ENCODE results near the gene CDH4.

CDH4 gene

DNA sequence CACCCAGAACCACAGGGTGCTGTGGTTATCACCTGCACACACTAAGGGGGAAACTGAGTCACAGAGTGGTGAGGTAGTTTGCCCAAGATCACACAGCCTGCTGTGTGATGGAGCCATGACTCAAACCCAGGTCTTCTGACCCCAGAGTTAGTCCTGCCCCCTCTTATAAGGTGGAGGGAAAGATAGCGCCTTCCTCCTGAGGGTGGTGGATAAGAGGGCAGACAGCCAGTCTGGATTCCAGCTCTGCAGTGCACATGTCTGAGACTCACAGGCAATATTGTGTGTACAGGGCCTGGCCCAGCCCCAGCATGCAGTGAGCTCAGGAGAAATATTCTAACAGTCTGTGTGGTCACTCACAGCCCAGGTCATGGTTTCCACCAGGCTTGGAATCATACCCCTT is 393.7 kb downstream of the CDH4 start:
- DNase-seq: no peak

DNA sequence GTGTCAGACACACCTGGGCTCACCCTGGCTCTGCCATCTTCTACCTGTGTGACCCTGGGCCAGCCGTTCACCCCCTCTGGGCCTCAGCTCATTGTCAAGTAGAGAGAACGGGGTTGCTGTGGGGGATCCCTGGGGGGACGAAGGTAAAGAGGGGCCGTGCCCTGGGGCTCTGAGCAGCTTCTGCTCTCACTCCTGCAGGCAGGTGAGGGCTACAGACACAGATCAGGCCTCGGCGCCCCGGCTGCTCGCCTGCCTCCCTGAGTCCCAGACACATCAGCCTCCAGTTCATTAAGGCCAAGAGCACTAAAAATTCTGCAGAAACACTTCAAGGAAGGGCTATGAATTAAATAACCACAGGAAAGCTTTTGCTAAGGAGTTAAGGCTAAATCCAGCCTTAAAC is 394.4 kb downstream of the CDH4 start:
- no peak for DNase-seq

DNA sequence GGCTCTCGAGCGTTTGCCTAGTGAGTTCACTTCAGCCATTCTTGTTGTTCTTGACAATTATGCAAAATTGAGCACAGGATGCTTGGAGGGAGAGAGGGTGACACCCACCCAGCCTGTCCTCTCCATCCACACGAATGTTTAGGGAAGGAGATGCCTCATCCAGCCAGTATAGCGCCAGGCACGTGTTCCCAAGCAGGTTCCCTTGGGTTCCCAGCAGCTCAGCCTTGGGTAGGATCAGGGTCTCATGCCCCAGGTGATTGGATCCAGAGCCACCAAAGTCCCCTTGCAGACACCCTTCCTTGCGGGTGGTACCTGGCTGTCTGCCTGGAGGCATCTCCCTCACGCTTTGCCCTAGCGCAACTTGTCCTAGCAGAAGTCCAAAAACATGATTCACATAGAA is 394.9 kb downstream of the CDH4 start:
- no peak for DNase-seq

DNA sequence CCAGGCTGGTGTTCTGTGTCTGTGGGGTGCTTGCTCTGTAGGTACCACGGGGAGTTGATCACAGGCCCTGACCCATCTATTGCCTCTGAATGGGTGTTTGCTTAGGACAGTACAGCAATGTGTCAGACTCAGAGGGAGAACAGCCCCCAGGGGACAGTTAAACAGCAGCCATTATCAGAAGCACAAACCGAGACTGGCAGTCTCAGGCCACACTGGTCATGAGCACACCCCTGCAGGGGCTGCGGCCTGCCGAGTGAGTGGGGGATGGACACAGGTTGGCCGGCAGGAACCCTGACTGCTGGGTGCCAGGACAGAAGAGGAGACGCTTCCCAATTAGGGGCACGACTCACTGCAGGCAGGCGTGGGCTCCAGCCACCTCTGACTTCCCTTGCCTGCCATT is 395.6 kb downstream of the CDH4 start:
- DNase-seq: no peak

DNA sequence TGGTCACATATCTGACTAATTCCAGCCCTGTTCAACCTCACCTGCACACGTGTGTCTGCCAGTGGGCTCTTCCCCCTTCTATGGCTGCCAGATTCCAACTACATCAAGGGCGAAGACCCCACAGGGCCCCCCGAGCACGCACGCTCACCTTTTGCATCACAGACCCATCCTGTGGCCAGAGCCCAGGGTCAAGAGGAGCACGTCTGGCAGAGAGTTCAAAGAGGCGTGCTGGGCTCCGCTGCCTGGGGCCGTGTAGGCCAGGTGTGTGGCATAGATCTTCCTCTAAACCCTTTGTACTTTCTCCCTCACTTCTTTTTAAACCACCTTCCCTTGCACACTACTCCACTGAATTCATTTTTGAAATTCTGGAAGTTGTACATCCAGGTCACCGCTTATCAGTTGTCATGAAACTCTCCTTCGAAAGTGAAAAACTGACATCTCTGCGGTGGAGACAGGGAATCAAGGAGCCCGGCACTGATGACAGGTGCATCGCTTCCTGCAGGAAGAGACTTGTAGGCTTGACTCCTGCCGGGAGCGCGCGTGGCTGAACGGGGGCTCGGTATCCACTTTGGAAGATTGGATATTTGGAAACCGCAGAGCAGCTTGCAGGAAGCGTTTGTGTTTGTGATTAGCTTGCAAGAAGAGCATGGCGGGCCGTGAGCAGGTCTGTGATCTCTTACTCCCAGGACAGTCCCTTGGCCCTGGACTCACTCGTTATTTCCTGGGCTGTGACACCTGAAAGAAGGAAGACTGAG is 397.2 kb downstream of the CDH4 start:
- no peak for DNase-seq

DNA sequence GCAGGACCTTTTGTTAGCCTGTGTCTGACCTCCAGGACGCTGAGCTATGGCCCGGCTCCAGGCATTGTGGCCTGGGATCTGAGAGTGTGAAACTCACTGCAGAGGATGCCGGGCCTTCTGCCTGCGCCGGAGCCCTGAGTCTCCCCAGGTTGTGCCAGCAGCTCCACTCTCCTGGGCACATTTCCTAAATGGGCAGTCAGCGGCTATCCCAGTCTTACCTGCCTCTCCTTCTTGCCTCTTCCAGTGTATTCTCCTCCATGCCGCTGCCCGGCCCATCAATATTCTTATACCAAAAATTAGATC is 397.8 kb downstream of the CDH4 start:
- no peak for DNase-seq

DNA sequence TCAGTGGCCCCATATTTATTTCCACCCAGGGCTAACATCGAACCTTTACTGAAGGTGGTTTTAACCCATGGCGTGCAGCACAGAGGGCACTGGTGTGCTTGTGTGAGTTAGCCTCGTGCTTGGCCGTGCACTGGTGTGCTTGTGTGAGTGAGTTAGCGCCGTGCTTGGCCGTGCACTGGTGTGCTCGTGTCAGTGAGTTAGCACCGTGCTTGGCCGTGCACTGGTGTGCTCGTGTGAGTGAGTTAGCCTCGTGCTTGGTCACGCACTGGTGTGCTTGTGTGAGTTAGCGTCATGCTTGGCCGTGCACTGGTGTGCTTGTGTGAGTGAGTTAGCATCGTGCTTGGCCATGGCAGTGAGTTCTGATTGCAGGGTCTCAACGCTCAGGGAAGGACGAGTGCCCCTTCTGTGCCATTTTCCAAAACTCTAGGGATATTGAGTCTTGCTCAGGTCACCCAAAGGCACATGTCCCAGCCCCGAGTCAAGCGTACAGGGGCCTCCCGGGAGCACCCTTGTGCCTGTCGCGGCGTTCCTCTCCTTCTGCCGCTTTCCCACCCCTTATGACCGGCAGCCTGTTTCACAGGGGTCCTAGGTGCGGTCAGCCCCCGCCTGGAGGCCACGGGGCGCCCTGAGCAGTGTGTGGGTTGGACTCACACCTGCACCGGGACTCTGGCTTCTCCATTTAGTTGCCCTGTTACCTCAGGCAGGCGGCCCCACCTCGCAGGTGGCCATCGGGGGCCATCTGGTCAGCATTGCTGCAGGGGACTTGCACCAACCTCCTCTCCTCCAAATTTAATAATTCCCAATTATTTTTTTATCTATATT is 399.1 kb downstream of the CDH4 start:
- no peak for DNase-seq

DNA sequence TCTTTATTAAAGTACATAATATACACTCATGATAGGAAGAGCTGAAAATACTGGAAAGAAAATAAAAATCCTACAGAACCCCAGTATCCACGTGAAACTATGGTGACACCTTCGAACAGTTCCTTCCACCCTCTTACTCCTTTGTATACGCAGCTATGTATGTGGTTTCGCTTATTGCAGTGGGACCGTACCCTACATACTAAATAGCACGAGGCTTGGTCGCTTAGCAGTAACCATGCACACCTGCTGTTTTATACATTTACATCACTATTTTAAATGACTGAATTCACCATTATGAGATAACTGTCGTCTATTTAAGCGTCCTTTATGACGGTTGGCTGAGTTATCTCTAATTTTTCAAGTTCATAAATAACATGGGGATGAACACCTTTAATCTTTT is 400.1 kb downstream of the CDH4 start:
- DNase-seq: no peak

DNA sequence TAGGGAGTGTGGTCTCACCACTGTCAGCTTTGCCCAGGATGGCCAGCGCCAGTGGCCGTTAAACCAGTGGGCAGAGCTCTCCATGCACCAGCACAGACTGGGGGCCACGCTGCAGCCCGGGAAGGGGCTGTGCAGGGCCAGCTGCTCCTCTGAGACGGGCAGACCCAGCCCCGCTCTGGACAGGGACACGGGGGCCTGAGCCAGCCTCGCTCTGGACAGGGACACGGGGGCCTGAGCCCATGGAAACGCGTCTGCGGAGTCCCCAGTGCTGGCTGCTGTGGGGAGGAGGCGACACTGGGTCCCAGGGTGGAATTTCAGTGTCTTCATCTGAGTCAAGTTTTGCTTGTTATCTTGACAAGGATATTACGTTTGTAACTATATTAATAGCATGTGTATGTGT is 402.7 kb downstream of the CDH4 start:
- no peak for DNase-seq

DNA sequence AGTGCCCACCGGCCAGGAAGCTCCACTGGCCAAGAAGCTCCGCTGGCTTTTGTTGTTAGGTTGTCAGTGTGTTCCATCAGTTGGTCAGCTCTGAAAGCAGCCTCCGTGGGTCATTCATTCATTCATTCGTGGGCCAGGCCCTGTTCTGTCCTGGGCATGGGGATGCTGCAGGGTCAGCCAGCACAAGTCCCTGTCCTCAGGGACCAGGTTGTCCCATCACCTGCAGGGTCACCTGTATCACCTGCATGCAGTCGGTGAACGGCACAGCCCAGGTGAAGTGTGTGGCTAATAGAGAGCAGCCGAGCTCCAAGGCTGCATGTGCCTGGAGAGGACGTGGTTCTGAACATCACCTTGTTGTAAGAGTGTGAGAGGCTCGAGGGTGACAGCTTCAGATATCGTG is 403.5 kb downstream of the CDH4 start:
- DNase-seq: no peak

DNA sequence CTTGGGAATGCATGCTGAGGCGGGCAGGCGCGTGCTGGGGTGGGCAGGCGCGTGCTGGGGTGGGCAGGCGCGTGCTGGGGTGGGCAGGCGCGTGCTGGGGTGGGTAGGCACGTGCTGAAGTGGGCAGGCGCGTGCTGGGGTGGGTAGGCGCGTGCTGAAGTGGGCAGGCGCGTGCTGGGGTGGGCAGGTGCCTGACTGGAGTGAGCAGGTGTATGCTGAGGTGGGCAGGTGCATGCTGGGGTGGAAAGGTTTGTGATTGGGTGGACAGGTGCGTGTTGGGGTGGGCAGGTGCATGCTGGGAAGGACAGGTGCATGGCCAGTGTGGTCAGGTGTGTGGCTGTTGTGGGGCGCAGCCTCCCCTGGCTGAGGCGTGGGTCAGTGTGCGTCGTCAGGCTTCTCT is 404.1 kb downstream of the CDH4 start:
- no peak for DNase-seq

DNA sequence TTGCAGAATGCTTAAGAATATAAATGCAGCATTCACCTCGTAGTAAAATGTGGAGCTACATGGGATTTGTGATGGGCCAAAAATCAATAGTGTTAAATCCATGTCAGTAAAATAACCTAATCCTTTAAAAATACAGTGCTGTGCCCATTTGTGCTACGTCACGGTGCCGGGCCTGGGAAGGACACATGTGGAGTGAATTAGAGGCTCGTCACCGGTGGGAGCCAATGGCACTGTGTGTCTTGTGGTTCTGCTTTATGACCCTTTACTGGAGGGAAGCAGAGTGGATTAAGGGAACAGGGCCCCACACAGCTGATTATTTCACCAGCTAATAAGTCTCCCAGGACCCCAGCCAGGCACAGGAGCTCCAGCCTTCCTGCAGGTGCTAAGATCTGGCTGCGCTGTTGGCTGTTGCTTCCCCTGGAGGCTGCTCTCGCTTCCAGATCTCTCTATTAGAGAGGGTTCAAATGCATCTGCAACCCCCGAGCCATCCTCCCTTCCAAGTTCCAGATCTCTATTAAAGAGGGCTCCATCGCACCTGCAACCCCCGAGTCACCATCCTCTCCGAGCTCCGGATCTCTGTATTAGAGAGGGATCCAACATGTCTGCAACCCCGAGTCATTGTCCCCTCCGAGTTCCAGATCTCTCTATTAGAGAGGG is 405.8 kb downstream of the CDH4 start:
- DNase-seq: no peak

DNA sequence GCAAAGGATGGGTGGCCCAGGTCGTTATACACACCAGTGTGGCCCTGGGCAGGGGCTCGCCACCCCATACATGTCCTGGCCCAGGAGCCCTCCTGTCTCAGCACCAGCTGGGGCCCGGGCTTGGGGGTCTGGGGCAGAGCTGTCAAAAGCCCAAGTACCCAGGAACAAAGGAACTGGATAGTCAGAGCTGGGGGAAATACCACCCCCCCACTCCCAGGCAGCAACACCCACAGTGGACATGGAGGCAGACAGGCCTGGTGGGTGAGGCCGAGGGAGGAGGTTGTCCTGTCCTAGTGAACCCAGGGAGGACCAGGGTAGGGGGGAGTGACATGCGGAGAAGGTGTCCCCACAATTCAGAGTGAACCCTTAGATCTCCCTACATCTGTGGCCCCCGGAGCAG is 406.5 kb downstream of the CDH4 start:
- DNase-seq: no peak

DNA sequence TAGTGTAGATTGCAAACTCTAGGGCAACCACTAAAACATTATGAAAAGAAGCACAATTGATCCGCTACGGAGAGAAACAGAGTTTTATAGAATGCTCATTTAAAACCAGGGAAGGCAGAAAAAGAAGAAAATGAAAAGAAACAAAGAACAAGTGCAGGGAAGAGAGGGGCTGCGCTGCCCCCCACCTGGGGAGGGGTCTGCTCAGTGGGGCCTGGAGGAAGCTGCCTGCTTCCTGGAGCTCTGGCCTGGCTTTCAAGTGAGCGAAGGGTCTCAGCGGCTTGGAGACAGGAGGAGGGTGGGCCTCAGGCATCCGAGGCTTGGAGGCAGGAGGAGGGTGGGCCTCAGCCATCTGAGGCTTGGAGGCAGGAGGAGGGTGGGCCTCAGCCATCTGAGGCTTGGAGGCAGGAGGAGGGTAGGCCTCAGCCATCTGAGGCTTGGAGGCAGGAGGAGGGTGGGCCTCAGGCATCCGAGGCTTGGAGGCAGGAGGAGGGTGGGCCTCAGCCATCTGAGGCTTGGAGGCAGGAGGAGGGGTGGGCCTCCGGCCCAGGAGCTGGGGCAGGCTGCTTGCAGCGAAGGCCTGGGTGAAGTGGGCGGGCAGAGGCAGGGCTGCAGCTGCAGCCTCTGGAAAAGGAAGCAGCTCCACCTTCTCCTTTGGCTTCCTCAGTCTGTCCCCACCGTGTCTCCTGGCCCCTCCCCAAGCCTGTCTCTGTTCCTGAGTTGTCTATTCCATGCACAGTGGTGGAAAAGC is 407.4 kb downstream of the CDH4 start:
- no peak for DNase-seq

DNA sequence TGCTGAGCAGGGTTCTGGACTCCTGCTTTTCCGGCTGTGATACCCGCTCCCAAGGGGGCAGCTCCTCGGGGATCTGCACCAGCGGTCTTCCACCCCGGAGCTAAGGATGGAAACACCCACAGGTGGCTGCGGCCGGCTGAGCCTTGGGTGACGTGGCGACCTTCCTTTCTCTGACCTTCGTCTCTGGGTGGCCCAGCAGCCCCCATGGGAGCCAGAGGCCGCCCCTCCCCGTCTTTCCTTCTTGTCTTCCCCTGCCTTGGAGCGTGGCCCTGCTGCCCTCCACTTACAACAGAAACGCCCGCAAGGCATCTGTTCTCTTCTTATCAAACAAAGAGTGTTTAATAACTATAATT is 407.9 kb downstream of the CDH4 start:
- DNase-seq: no peak

DNA sequence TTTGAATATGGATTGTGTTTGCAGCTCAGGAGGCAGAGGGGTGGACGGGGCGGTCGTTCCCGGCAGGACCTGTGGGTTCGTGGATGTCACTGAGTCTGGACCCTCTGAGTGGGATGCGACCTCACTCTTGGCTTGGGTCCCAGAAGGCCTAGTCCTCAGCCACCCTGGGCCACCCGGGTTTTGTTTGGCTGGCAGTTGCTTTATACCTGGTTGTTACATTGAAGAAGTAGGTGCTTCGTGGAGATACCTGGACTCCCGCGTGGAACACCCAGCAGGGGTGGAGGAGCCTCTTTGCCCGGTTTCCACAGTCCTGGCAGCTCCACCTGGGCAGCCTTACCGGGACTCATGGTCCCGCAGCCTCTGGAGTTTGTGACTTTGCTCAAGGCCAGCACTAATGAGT is 408.5 kb downstream of the CDH4 start:
- DNase-seq: no peak

DNA sequence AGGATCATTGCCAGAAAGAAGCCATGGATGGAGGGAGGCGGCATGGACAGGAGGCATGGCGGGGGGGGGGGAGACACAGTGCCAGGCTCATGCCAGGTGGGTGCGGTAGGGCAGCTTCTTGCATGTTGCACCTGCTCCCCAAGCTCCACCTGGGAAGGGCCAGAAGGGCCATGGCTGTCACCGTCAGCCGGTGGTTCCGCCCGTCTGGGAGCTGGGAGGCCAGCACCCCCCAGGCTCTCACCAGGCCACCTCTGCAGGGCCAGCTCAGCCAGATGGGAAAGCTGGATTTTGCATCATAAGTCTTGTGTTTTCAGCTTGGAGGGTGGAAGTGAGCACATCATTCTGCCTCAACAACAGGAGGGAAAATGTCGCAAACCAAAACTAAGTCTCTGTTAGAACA is 409.0 kb downstream of the CDH4 start:
- DNase-seq: no peak

DNA sequence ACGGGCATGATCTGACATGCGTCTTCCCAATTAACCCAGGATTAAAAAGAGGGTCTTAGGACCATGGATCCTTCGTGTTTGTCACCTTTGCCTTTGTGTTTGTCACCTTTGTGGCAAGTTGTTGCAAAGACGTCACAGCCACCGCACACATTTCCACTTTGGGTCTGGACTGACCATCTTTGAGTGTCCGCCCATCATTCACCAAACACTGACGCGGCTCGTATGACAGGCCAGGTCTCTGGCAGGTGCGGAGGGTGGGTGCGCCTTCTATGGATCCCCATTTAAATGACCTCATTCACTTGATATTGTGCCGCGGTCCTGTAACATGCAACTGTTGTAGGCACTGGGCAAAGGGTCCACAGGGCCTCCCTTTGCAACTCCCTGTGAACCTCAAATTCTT is 409.5 kb downstream of the CDH4 start:
- no peak for DNase-seq

DNA sequence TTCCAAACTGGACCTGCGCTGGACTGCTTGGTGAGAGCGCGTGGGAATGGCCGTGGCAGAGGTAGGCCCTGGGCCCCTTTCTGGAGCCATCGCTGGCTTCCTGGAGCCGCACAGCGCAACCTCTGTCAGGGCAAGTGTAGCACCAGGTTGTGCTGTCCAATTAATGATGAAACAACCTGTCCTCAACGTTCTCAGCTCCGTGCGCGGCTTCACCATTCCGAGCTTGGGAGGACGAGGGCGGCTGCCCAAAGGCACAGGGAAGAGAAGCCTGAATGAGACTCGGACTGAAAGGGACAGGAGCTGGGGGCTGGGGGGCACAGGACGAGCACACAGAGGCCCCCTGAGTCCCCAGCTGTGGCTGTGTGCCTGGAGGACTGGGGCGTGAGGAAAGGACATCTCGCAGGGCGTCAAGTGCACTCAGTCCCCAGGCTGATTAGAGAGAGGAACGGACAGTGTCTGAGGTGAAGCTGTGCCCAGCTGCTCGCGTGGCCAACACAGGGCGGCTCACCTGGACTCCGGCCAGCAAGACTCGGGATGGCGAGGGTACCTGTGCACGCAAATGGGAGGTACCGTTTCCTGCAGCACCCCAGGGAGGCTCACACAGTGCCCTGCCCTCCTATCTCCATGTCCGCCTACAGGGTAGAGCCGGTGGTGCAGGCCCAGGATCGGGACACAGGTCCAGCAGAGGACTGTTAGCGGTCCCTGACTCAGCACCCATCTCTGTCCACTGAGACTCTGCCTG is 410.3 kb downstream of the CDH4 start:
- DNase-seq: no peak

DNA sequence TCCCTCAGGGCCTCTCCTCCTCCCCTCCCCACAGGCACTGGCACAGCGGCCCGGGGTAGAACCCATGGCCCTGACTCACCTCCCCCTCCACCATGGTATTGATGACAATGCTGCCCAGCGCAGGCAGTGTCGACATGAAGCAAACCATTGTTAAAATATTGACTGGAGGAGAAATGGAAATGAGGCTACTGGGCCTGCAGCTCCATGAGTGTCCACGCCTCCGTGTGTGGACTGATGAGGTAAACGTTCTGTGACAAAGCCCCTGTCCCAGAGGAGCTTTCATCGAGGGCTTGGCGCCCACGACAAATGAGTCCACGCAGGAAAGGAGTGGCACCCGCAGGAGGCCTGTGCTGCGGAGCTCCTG is 410.9 kb downstream of the CDH4 start:
- no peak for DNase-seq

DNA sequence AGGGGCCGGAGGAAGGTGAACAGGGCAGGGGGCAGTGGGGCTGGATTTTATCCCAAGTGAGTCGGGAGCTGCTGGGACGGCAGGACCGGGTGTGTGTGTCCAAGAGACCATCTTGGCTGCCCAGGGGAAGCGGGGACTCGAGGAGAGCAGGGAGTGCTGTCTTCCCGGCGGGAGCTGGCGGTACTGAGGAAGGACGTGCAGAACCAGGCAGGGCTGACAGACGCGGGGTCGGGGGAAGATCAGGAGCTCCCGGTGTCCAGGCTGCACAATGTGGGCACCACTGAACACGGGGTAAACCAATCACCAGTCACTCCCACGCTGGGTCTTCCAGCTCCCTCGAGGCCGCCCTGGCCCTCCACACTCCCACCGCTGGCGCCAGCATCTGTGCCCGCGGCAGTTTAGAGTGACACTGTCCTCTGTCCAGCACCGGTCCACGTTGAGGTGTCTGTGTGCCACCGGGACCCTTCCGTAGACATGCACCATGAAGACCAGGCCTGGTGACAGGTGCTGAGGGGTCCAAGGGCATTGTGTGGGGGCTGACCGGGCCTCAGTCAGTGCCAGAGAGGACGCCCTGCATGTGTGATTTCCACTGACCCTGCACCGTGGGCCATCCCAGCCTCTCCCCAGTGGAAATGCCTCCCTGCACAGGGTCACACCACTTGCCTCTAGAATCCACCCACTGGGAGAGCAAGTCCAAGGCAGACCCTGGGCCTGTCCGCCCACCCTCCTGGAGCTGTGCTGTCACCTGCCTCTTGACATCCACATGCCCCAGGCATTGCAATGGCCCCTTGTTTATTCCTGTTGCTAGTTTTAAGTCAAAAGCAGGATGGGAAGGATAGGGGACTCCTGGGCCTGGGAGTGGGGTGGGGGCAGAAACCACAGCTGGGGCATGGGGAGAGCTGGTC is 411.7 kb downstream of the CDH4 start:
- DNase-seq: no peak
